Immature natural killer cell (primary cell): Measurements from ENCODE around the gene LTBP4. TPM values are rescaled to one million over a fixed set of nuclear protein-coding genes. Genes with fewer than 3 reads are reported as not detected.
"Not testable (repeated sequence)": the region's sequence is repeated elsewhere in the genome, so short reads cannot be mapped to it uniquely, and the experiment has no call there.

Experiments used
- DNase-seq, 3 donors: peaks; one replicate each; pipeline ENCODE4 v3.0.0; 2022; ENCODE audit warnings: mixed read lengths in 1 of 3
- H3K27ac Mint-ChIP-seq, 6 donors: one replicate each; pipeline ENCODE4 v1.8.0; 2020; ENCODE audit warnings: mixed read lengths in 6 of 6, mild to moderate bottlenecking in 5 of 6, inconsistent platforms in 4 of 6, moderate library complexity in 3 of 6
- H3K27me3 Mint-ChIP-seq, 3 donors: one replicate each; pipeline ENCODE4 v1.8.0; 2020 to 2021; ENCODE audit warnings: low read depth in 3 of 3, mild to moderate bottlenecking in 3 of 3, mixed read lengths in 3 of 3, moderate library complexity in 3 of 3, inconsistent platforms in 1 of 3
- H3K36me3 Mint-ChIP-seq, 3 donors: one replicate each; pipeline ENCODE4 v1.8.0; 2020; ENCODE audit warnings: mixed read lengths in 3 of 3, inconsistent platforms in 2 of 3, mild to moderate bottlenecking in 2 of 3
- H3K4me1 Mint-ChIP-seq, 2 donors: one replicate each; pipeline ENCODE4 v1.8.0; 2020; ENCODE audit warnings: inconsistent platforms in 2 of 2, mild to moderate bottlenecking in 2 of 2, mixed read lengths in 2 of 2, moderate library complexity in 1 of 2
- H3K4me3 Mint-ChIP-seq, 5 donors: one replicate each; pipeline ENCODE4 v1.8.0; 2020; ENCODE audit warnings: mild to moderate bottlenecking in 5 of 5, mixed read lengths in 5 of 5, inconsistent platforms in 3 of 5, moderate library complexity in 3 of 5
- H3K9me3 Mint-ChIP-seq, 6 donors: one replicate each; pipeline ENCODE4 v1.8.0; 2020; ENCODE audit warnings: mild to moderate bottlenecking in 6 of 6, mixed read lengths in 6 of 6, inconsistent platforms in 4 of 6, moderate library complexity in 3 of 6
- polyA plus RNA-seq, 3 donors: library from polyadenylated mRNA; unstranded; fragments of 300-500 nt; fragmentation: Illumina TruSeq; gene quantifications; one replicate each; pipeline ENCODE4 v1.2.3, GENCODE V29; 2021

Gene LTBP4
- polyA plus RNA-seq, 3 donors from 2014 or later, result 8.9 to 21.5 (median 18.8) TPM

DNA sequence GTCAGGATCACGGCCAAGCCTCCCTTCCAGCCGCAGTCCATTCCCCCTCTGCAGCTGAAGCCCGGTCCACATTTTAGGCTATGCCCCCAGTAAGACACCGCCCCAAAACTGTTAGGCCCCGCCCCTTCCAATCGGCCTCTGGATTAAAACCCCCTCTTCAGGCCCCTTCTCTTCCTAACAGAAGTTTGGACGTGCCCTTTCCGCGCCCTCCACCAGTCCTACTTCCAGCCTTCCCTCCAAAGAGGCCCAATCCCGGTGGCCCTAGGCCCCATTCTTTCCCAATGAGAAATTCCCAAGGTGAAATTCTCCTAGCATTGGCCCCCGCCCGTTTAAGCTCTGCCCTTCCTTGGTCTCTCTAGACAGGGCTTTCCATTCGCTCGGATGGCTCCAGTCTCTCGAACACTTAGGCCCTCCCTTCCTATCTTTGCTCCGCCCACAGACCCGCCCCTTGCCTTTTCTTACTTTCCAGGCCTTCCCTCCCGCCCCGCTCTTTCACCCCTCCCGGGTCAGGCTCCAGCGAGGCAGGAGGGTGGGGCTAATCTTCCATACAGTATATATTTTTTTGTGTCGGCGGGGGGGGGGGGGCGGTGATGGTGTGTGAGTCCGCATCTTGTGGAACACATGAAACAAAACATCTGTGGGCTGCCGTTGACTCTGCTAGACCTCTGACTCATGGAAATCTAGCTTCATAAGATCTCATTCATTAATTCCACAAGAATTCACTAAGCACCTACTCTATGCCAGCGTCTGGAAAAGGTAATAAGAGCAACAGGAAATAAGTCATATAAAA lies 13.6 kb downstream of the LTBP4 start:
- peaks cover 45 to 51% of the 10 kb centered on the region in 2 donors for H3K4me1 Mint-ChIP-seq
- H3K36me3 Mint-ChIP-seq, result peaks cover 5 to 11% (median 10%) of the 10 kb centered on the region in 3 donors
- peak overlapping the region; percentile 92 to 96 (median 93) for H3K4me3 Mint-ChIP-seq
- peak overlapping the region; percentile 59 to 94 (median 82) for H3K27ac Mint-ChIP-seq
- H3K27me3 Mint-ChIP-seq, result peaks cover 0 to 9% (median 8%) of the 10 kb centered on the region in 3 donors
- no peaks in the 10 kb centered on the region for H3K9me3 Mint-ChIP-seq
- peak; percentile 29 to 53 (median 52) for DNase-seq

GRCh38 chr19:40616178-40616577 lies 15.0 kb downstream of the LTBP4 start:
- H3K27me3 Mint-ChIP-seq, result peaks cover 0 to 6% (median 3%) of the 10 kb centered on the region in 3 donors
- peaks cover 9 to 14% (median 14%) of the 10 kb centered on the region in 3 donors for H3K36me3 Mint-ChIP-seq
- H3K4me3 Mint-ChIP-seq, result no peak overlapping the region
- H3K4me1 Mint-ChIP-seq, result peaks cover 32 to 37% of the 10 kb centered on the region in 2 donors
- H3K9me3 Mint-ChIP-seq, result no peaks in the 10 kb centered on the region
- DNase-seq, result no peak
- no peak overlapping the region for H3K27ac Mint-ChIP-seq

GRCh38 chr19:40616941-40617340 lies 15.8 kb downstream of the LTBP4 start:
- H3K27me3 Mint-ChIP-seq, result peaks cover 0 to 6% (median 3%) of the 10 kb centered on the region in 3 donors
- peaks cover 12 to 17% (median 17%) of the 10 kb centered on the region in 3 donors for H3K36me3 Mint-ChIP-seq
- no peaks in the 10 kb centered on the region for H3K9me3 Mint-ChIP-seq
- peaks cover 31 to 37% of the 10 kb centered on the region in 2 donors for H3K4me1 Mint-ChIP-seq
- peak overlapping the region in 1 of 6 donors; percentile 7 for H3K27ac Mint-ChIP-seq
- no peak overlapping the region for H3K4me3 Mint-ChIP-seq
- no peak for DNase-seq

GRCh38 chr19:40617961-40618360 lies 16.8 kb downstream of the LTBP4 start:
- no peak overlapping the region for H3K27ac Mint-ChIP-seq
- no peak for DNase-seq
- no peaks in the 10 kb centered on the region for H3K9me3 Mint-ChIP-seq
- H3K4me3 Mint-ChIP-seq, result no peak overlapping the region
- peaks cover 12 to 22% (median 17%) of the 10 kb centered on the region in 3 donors for H3K36me3 Mint-ChIP-seq
- H3K4me1 Mint-ChIP-seq, result peaks cover 21 to 28% of the 10 kb centered on the region in 2 donors
- H3K27me3 Mint-ChIP-seq, result peaks cover 0 to 6% (median 3%) of the 10 kb centered on the region in 3 donors

DNA sequence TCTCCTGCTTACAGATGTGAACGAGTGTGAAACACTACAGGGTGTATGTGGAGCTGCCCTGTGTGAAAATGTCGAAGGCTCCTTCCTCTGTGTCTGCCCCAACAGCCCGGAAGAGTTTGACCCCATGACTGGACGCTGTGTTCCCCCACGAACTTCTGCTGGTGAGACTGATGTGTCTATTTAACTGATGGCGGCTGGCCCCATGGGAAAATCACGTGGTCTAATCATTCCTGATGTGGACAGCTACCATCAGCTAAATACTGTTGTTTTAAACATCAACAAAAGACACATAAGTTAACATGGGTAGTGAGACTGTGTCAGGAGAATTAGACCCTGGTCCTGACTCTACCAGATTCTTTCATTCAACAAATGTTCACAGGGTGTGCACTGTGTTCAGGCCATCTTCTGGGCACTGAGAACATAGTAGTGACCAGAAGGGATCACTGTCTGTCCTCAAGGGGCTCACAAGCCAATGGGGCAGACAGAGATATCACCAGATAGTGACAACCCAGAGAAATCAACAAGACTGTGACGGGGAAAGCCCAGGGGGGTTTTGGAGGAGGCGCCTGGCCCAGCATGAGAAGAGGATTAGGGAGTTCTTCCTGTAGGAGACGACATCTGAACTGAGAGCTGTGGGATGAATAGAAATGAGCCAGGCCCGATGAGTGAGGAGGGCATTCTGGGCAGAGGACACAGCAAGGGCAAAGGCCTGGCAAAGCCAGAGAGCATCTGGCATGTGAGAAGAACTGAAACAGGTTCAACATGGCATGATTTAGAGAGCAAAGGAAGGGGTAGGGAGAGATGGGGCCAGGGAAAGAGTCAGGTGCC lies 18.4 kb downstream of the LTBP4 start:
- H3K4me3 Mint-ChIP-seq, result no peak overlapping the region
- peaks cover 8 to 15% of the 10 kb centered on the region in 2 donors for H3K4me1 Mint-ChIP-seq
- DNase-seq, result no peak
- H3K36me3 Mint-ChIP-seq, result peaks cover 12 to 23% (median 17%) of the 10 kb centered on the region in 3 donors
- H3K27me3 Mint-ChIP-seq, result peaks cover 0 to 3% (median 3%) of the 10 kb centered on the region in 3 donors
- H3K27ac Mint-ChIP-seq, result peak overlapping the region in 1 of 6 donors; percentile 58
- no peaks in the 10 kb centered on the region for H3K9me3 Mint-ChIP-seq

- Mint-ChIP-seq H3K9me3 (no peaks in the 10 kb centered on the region), H3K36me3 (peaks cover 17 to 28% (median 21%) of the 10 kb centered on the region in 3 donors), H3K4me1 (peaks cover 2 to 9% of the 10 kb centered on the region in 2 donors), H3K27ac (no peak overlapping the region), H3K27me3 (peaks cover 0 to 3% (median 0%) of the 10 kb centered on the region in 3 donors), H3K4me3 (no peak overlapping the region)
- DNase-seq, result no peak
Observed at GRCh38 chr19:40620161-40620485, 19.0 kb downstream of the LTBP4 start.

DNA sequence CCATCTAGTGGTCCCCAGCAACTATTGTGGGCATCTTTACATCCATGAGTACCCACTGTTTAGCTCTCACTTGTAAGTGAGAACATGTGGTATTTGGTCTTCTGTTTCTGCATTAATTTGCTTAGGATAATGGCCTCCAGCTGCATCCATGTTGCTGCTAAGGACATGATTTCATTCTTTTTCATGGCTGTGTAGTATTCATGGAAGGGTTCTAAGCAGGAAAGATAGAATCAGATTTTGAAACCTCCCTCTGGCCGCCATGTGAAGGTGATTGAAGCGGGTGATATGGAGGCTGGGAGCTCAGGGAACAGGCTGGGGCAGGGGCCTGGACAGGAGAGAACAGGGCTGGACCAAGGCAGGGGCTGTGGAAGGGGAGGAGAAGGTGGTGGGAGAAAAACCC lies 20.1 kb downstream of the LTBP4 start:
- Mint-ChIP-seq H3K27me3 (peaks cover 0 to 3% (median 0%) of the 10 kb centered on the region in 3 donors), H3K27ac (no peak overlapping the region), H3K36me3 (peaks cover 17 to 30% (median 26%) of the 10 kb centered on the region in 3 donors), H3K4me1 (peaks cover 8 to 10% of the 10 kb centered on the region in 2 donors), H3K4me3 (no peak overlapping the region), H3K9me3 (no peaks in the 10 kb centered on the region)
- no peak for DNase-seq

- H3K27ac Mint-ChIP-seq, result no peak overlapping the region
Observed at GRCh38 chr19:40621966-40622772, 21.0 kb downstream of the LTBP4 start.

DNA sequence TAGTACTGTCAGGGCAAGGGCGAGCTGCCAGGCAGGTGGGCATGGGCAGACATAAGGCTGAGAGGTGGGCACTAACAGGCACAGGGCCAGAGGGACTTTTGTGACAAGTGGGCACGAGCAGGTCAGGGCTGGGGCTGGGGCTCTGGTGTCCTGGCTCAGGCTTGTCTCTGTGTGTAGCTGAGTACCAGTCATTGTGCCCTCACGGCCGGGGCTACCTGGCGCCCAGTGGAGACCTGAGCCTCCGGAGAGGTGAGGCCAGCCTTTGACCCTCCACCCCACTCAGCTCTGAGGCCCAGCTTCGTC lies 21.6 kb downstream of the LTBP4 start:
- no peak for DNase-seq
- Mint-ChIP-seq H3K4me3 (no peak overlapping the region), H3K36me3 (peaks cover 17 to 30% (median 27%) of the 10 kb centered on the region in 3 donors), H3K27me3 (peaks cover 0 to 3% (median 0%) of the 10 kb centered on the region in 3 donors), H3K9me3 (no peaks in the 10 kb centered on the region), H3K4me1 (peaks cover 9 to 10% of the 10 kb centered on the region in 2 donors), H3K27ac (no peak overlapping the region)

More at GRCh38 chr19:40621966-40622772, 21.0 kb downstream of the LTBP4 start:
- H3K4me1 Mint-ChIP-seq, result peaks cover 9 to 10% of the 10 kb centered on the region in 2 donors
- no peaks in the 10 kb centered on the region for H3K9me3 Mint-ChIP-seq
- no peak for DNase-seq
- peaks cover 0 to 3% (median 0%) of the 10 kb centered on the region in 3 donors for H3K27me3 Mint-ChIP-seq
- peaks cover 17 to 30% (median 28%) of the 10 kb centered on the region in 3 donors for H3K36me3 Mint-ChIP-seq
- H3K4me3 Mint-ChIP-seq, result no peak overlapping the region

GRCh38 chr19:40623403-40624251 lies 22.5 kb downstream of the LTBP4 start:
- no peak for DNase-seq
- Mint-ChIP-seq H3K4me1 (peaks cover 9 to 10% of the 10 kb centered on the region in 2 donors), H3K27ac (no peak overlapping the region), H3K9me3 (no peaks in the 10 kb centered on the region), H3K4me3 (no peak overlapping the region), H3K36me3 (peaks cover 17 to 27% (median 24%) of the 10 kb centered on the region in 3 donors), H3K27me3 (peaks cover 0 to 3% (median 0%) of the 10 kb centered on the region in 3 donors)

GRCh38 chr19:40624369-40625153 lies 23.4 kb downstream of the LTBP4 start:
- H3K4me1 Mint-ChIP-seq, H3K27me3 Mint-ChIP-seq, H3K27ac Mint-ChIP-seq, DNase-seq, H3K9me3 Mint-ChIP-seq, H3K4me3 Mint-ChIP-seq: not testable (repeated sequence)
- H3K36me3 Mint-ChIP-seq, result peaks cover 14 to 24% (median 20%) of the 10 kb centered on the region in 3 donors
